K562 (cell line): ENCODE measurements around the gene NRAP. TPM values are rescaled to one million over a fixed set of nuclear protein-coding genes. Genes with fewer than 3 reads are reported as not detected.

Experiments
- ATAC-seq: fragments of 200-7000 bp; cut with Tn5 transposase; 3 replicates; pipeline ENCODE4 v1.9.1; 2020; ENCODE audit warnings: moderate library complexity
- BruUV-seq: library from RNA; stranded (reverse); fragments of 400-500 nt; replicated peaks from 2 replicates; lab custom pipeline; 2021; lab: Mats Ljungman, UMichigan
- CTCF ChIA-PET: fragments of 300-600 bp; formaldehyde crosslinking; extraction: SDS; loops from one replicate; lab custom pipeline; 2021; ENCODE audit warnings: low intra/inter-chr PET ratio; lab: Yijun Ruan, JAX
- POLR2A ChIA-PET: fragments of 300-600, 350-650 bp; sonication (Branson Sonifier 250); formaldehyde crosslinking; extraction: SDS; loops from one replicate; lab custom pipeline; 2021; ENCODE audit warnings: antibody characterized with exemption, inconsistent platforms; lab: Yijun Ruan, JAX
- DNase-seq, 4 experiments: peaks; one replicate each; pipeline versions ENCODE4 v3.0.0 to v3.0.0-alpha.2; 2011 to 2018; ENCODE audit warnings: low spot score in 3 of 4, mixed read lengths in 3 of 4; ENCODE audit errors: extremely low read depth in 1 of 4
- FAIRE-seq: peaks from 2 replicates; lab custom pipeline; 2011; peaks lifted over from hg19 to GRCh38; lab: Jason Lieb, UNC
- H2AFZ ChIP-seq: 2 replicates; pipeline ENCODE4 v1.6.0; 2011; ENCODE audit warnings: low read depth, low read length, control low read depth, inconsistent platforms
- H3K27ac ChIP-seq: fragments of 200-600 bp; 3 replicates; pipeline ENCODE4 v1.8.0; 2011; ENCODE audit warnings: low read depth, mild to moderate bottlenecking, control low read depth, inconsistent platforms, low read length, moderate library complexity, mixed read lengths; ENCODE audit errors: extremely low read depth
- H3K27me3 ChIP-seq, 2 experiments: fragments of 300-600 bp in 1 of 2; 2 replicates in 1 of 2; 3 replicates in 1 of 2; pipeline versions ENCODE4 v1.6.0 to v1.8.0; 2011; ENCODE audit warnings: inconsistent platforms in 2 of 2, low read length in 2 of 2, mild to moderate bottlenecking in 1 of 2, mixed read lengths in 1 of 2, moderate library complexity in 1 of 2; ENCODE audit not compliant: control insufficient read depth in 2 of 2, insufficient read depth in 2 of 2
- H3K36me3 ChIP-seq: fragments of 300-600 bp; 3 replicates; pipeline ENCODE4 v1.8.0; 2011; ENCODE audit warnings: mild to moderate bottlenecking, low read length, inconsistent platforms; ENCODE audit not compliant: control insufficient read depth, insufficient read depth
- H3K4me1 ChIP-seq, 2 experiments: fragments of 200-600 bp in 1 of 2; replicated peaks in 1 of 2; 2 replicates in 1 of 2; 3 replicates in 1 of 2; pipeline versions ENCODE4 v1.5.1 to v1.8.0; 2011; ENCODE audit warnings: inconsistent platforms in 2 of 2, low read length in 2 of 2, mild to moderate bottlenecking in 1 of 2, mixed read lengths in 1 of 2, moderate library complexity in 1 of 2; ENCODE audit not compliant: control insufficient read depth in 2 of 2, insufficient read depth in 2 of 2
- H3K4me2 ChIP-seq: 2 replicates; pipeline ENCODE4 v1.6.1; 2011; ENCODE audit warnings: low read length, control low read depth, inconsistent platforms, mixed read lengths; ENCODE audit not compliant: insufficient read depth
- H3K4me3 ChIP-seq: fragments of 200-600 bp; sonication (generic), shearing (Covaris generic); 2 replicates; pipeline ENCODE4 v1.5.1; 2016; ENCODE audit warnings: control low read depth, inconsistent platforms
- H3K79me2 ChIP-seq: fragments of 200-600 bp; 3 replicates; pipeline ENCODE4 v1.8.0; 2011; ENCODE audit warnings: low read length, inconsistent platforms; ENCODE audit not compliant: control insufficient read depth, insufficient read depth
- H3K9ac ChIP-seq, 2 experiments: 2 replicates each; pipeline versions ENCODE4 v1.6.0 to v1.6.1; 2011; ENCODE audit warnings: low read depth in 2 of 2, low read length in 2 of 2, control low read depth in 1 of 2, inconsistent platforms in 1 of 2, mild to moderate bottlenecking in 1 of 2, mixed read lengths in 1 of 2; ENCODE audit not compliant: insufficient read depth in 1 of 2
- H3K9me1 ChIP-seq: one replicate; pipeline ENCODE4 v1.6.0; 2011; ENCODE audit warnings: inconsistent platforms, mild to moderate bottlenecking, low read length, moderate library complexity; ENCODE audit not compliant: control insufficient read depth, insufficient read depth
- H3K9me3 ChIP-seq: replicated peaks from 2 replicates; pipeline ENCODE4 v1.5.1; 2011; ENCODE audit warnings: low read depth, low read length, inconsistent platforms; ENCODE audit not compliant: control insufficient read depth, insufficient read depth
- H4K20me1 ChIP-seq: replicated peaks from 2 replicates; pipeline ENCODE4 v1.6.1; 2011; ENCODE audit warnings: low read length, inconsistent platforms, mixed read lengths; ENCODE audit not compliant: control insufficient read depth, insufficient read depth
- ERF ChIP-seq: fragments of 450-650 bp; formaldehyde crosslinking; IDR thresholded peaks from 2 replicates; pipeline ENCODE4 v1.4.0; 2020; ENCODE audit warnings: mild to moderate bottlenecking, mixed read lengths
- MECOM ChIP-seq: fragments of 250-450 bp; sonication (Bioruptor Pico); IDR thresholded peaks from 2 replicates; pipeline ENCODE4 v1.8.0; 2022; ENCODE audit warnings: inconsistent platforms
- POU5F1 ChIP-seq: fragments of 150-350 bp; IDR thresholded peaks from 2 replicates; pipeline ENCODE4 v1.6.1; 2014; ENCODE audit warnings: borderline replicate concordance, low read length, low read depth, mild to moderate bottlenecking; ENCODE audit not compliant: partially characterized antibody
- RBBP5 ChIP-seq: fragments of 200-600 bp; sonication (generic); IDR thresholded peaks from 2 replicates; pipeline ENCODE4 v1.6.1; 2012; ENCODE audit warnings: borderline replicate concordance, mild to moderate bottlenecking, low read length, control low read depth, inconsistent platforms; ENCODE audit not compliant: insufficient read depth, poor library complexity, severe bottlenecking
- RBM39 ChIP-seq: fragments of 200-400 bp; formaldehyde crosslinking; optimal IDR thresholded peaks from 2 replicates; pipeline ENCODE3; 2018; ENCODE audit warnings: low read depth, low read length
- ZBTB49 ChIP-seq: sonication (generic); formaldehyde crosslinking; IDR thresholded peaks from 2 replicates; pipeline ENCODE4 v1.8.0; 2022; ENCODE audit warnings: missing genetic modification reagents, mild to moderate bottlenecking, borderline replicate concordance
- ZFP36 ChIP-seq: fragments of 150-350 bp; IDR thresholded peaks from 2 replicates; pipeline ENCODE4 v1.6.1; 2018; ENCODE audit warnings: low read length, low read depth; ENCODE audit not compliant: partially characterized antibody
- ZZZ3 ChIP-seq: fragments of 450-650 bp; IDR thresholded peaks from 2 replicates; pipeline ENCODE4 v1.6.1; 2016; ENCODE audit warnings: antibody characterized with exemption, mild to moderate bottlenecking, moderate library complexity
- WGBS: fragments of 100-300 bp; shearing (Covaris generic); methylation state at CpG from one replicate; pipeline ENCODE4 v1.1.6; 2016; ENCODE audit warnings: low coverage, mixed read lengths; ENCODE audit not compliant: insufficient coverage; ENCODE audit errors: missing lambda C conversion rate; 5-methylcytosine and 5-hydroxymethylcytosine counted together
- in situ Hi-C: fragments of 300-500 bp; cut with MboI; formaldehyde crosslinking; loops from 4 replicates; pipeline ENCODE4 v1.15.0; 2018; ENCODE audit warnings: inconsistent platforms, mixed read lengths
- intact Hi-C: fragments of 100-400 bp; cut with micrococcal nuclease; formaldehyde crosslinking; loops from 2 replicates; pipeline ENCODE4 v1.14.2; 2022
- polyA plus RNA-seq, 8 experiments: library from polyadenylated mRNA; depleted of rRNA in 4 of 8; stranded (reverse) in 5 of 8; unstranded in 3 of 8; fragments of >200 nt; fragmentation: Nextera tagmentation in 2 of 8; fragmentation: Illumina TruSeq in 1 of 8; extraction: Ambion mirVana in 2 of 8; extraction: Trizol in 1 of 8; gene quantifications; 2 replicates each; pipeline versions ENCODE4 v1.2.1 to v1.2.3, GENCODE V29; 2011 to 2014; ENCODE audit warnings: inconsistent platforms in 1 of 8, missing spikeins in 1 of 8
- total RNA-seq, 7 experiments: library from RNA; depleted of rRNA in 6 of 7; stranded (reverse); fragments of >200 nt in 6 of 7; fragmentation: Illumina TruSeq in 2 of 7; extraction: Trizol in 2 of 7; gene quantifications; 2 replicates each; pipeline versions ENCODE4 v1.2.1 to v1.2.3, GENCODE V29; 2011 to 2021; ENCODE audit warnings: low replicate concordance in 1 of 7
- TF ChIP-seq, protein P1 (sequence below): fragments of 450-650 bp; formaldehyde crosslinking; IDR thresholded peaks from 2 replicates; pipeline ENCODE4 v1.4.0; 2020; ENCODE audit warnings: mild to moderate bottlenecking, moderate library complexity

NRAP gene
- total and polyA plus RNA-seq, 9 of the 15 experiments (the other 6 are each of a cell fraction or from before 2014, with no cell fraction given): not detected

GRCh38 chr10:113613977-113614690 is 49.7 kb downstream of the NRAP start:
- H3K9ac ChIP-seq: no peak overlapping the region
- H3K4me1 ChIP-seq: no peaks in the 10 kb centered on the region
- 0% methylated on average over 13 of the region's 15 CpGs for WGBS
- peaks cover 0 to 37% of the 10 kb centered on the region in 2 experiments; a peak in 2 of 5 replicates for H3K27me3 ChIP-seq
- H3K4me3 ChIP-seq: no peak overlapping the region
- ATAC-seq (no peak), DNase-seq (no peak), FAIRE-seq (no peak)
- H3K9me3 ChIP-seq: no peaks in the 10 kb centered on the region
- in situ Hi-C loops (no loop called here), intact Hi-C loops (no loop called here)
- CTCF ChIA-PET: no interaction called here
- no peak overlapping the region for H2AFZ ChIP-seq
- H3K27ac ChIP-seq: no peak overlapping the region
- H3K36me3 ChIP-seq: no peaks in the 10 kb centered on the region
- TF ChIP-seq ZFP36: no peak
- POLR2A ChIA-PET: no interaction called here
- H3K4me2 ChIP-seq: no peak overlapping the region
- H3K79me2 ChIP-seq: no peaks in the 10 kb centered on the region
- no TSS peak for BruUV-seq
- H3K9me1 ChIP-seq: no peaks in the 10 kb centered on the region
- H4K20me1 ChIP-seq: no peaks in the 10 kb centered on the region

- Histone ChIP-seq H3K9ac (no peak overlapping the region), H3K36me3 (no peaks in the 10 kb centered on the region)
- CTCF ChIA-PET: no interaction called here
- TF ChIP-seq, protein P1, sequence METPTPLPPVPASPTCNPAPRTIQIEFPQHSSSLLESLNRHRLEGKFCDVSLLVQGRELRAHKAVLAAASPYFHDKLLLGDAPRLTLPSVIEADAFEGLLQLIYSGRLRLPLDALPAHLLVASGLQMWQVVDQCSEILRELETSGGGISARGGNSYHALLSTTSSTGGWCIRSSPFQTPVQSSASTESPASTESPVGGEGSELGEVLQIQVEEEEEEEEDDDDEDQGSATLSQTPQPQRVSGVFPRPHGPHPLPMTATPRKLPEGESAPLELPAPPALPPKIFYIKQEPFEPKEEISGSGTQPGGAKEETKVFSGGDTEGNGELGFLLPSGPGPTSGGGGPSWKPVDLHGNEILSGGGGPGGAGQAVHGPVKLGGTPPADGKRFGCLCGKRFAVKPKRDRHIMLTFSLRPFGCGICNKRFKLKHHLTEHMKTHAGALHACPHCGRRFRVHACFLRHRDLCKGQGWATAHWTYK: no peak
- TF ChIP-seq RBBP5: no peak
- TF ChIP-seq ZZZ3: no peak
- no peak for TF ChIP-seq ZBTB49 (CRISPR knock-in tag)
- no peak for TF ChIP-seq MECOM (CRISPR knock-in tag)
- no peak for TF ChIP-seq POU5F1
- no peak for TF ChIP-seq ERF
- TF ChIP-seq RBM39: no peak
These were observed 50.4 kb downstream of the NRAP start for GRCh38 chr10:113613427-113613826.

More at GRCh38 chr10:113613427-113613826, 50.4 kb downstream of the NRAP start:
- intact Hi-C loops (no loop called here), in situ Hi-C loops (no loop called here)
- Histone ChIP-seq H3K27ac (no peak overlapping the region), H2AFZ (no peak overlapping the region), H4K20me1 (no peaks in the 10 kb centered on the region), H3K79me2 (no peaks in the 10 kb centered on the region), H3K4me3 (no peak overlapping the region), H3K4me1 (no peaks in the 10 kb centered on the region), H3K4me2 (no peak overlapping the region), H3K9me3 (no peaks in the 10 kb centered on the region), H3K27me3 (peaks cover 0 to 37% of the 10 kb centered on the region in 2 experiments; a peak in 2 of 5 replicates), H3K9me1 (no peaks in the 10 kb centered on the region)
- POLR2A ChIA-PET: no interaction called here
- DNase-seq (no peak), ATAC-seq (no peak), FAIRE-seq (no peak)
- BruUV-seq: no TSS peak
- WGBS: 0% methylated on average over 2 of the region's 2 CpGs
